CD4-positive, alpha-beta T cell (primary cell): Measurements from ENCODE around the gene TMEM52. TPM values are rescaled to one million over a fixed set of nuclear protein-coding genes. Genes with fewer than 3 reads are reported as not detected.
A peak's percentile ranks its signal among the peaks of the same experiment; 100 is the strongest.

Experiments used
- ATAC-seq: fragments of 200-7000 bp; cut with Tn5 transposase; one replicate; pipeline ENCODE4 v1.10.0; 2022; ENCODE audit warnings: mild to moderate bottlenecking; ENCODE audit not compliant: poor library complexity
- CTCF ChIA-PET: fragments of 350-600 bp; sonication (Branson Sonifier 250); formaldehyde crosslinking; loops from one replicate; lab custom pipeline; 2021; ENCODE audit warnings: antibody characterized with exemption, inconsistent platforms; lab: Charles Lee
- POLR2A ChIA-PET: fragments of 350-600 bp; sonication (Branson Sonifier 250); formaldehyde crosslinking; loops from one replicate; lab custom pipeline; 2021; ENCODE audit warnings: antibody characterized with exemption, inconsistent platforms; lab: Charles Lee
- DNase-seq, 14 experiments: peaks; one replicate each; pipeline ENCODE4 v3.0.0-alpha.2; 2013 to 2020; ENCODE audit warnings: mixed read lengths in 2 of 14
- H3K27ac ChIP-seq, 2 donors: one replicate each; pipeline versions ENCODE4 v1.5.1 to v1.7.0; 2013; ENCODE audit warnings: low read length in 2 of 2, low read depth in 1 of 2, mild to moderate bottlenecking in 1 of 2
- H3K27me3 ChIP-seq, 2 experiments: 1 replicate in 1 of 2; 2 replicates in 1 of 2; pipeline versions ENCODE4 v1.6.1 to v1.7.0; 2013; ENCODE audit warnings: low read length in 2 of 2, control low read depth in 1 of 2, mild to moderate bottlenecking in 1 of 2, moderate library complexity in 1 of 2; ENCODE audit not compliant: insufficient read depth in 2 of 2, control insufficient read depth in 1 of 2
- H3K36me3 ChIP-seq: one replicate; pipeline ENCODE4 v1.6.1; 2013; ENCODE audit warnings: low read length, control low read depth; ENCODE audit not compliant: insufficient read depth
- H3K4me1 ChIP-seq: one replicate; pipeline ENCODE4 v1.6.1; 2013; ENCODE audit warnings: low read length, control low read depth; ENCODE audit not compliant: insufficient read depth
- H3K4me3 ChIP-seq: one replicate; pipeline ENCODE4 v1.5.1; 2013; ENCODE audit warnings: mild to moderate bottlenecking, low read length, moderate library complexity
- H3K9me3 ChIP-seq, 2 experiments: 1 replicate in 1 of 2; 2 replicates in 1 of 2; pipeline versions ENCODE4 v1.6.1 to v1.7.0; 2013; ENCODE audit warnings: low read length in 2 of 2, mild to moderate bottlenecking in 2 of 2, control low read depth in 1 of 2, moderate library complexity in 1 of 2; ENCODE audit not compliant: control insufficient read depth in 1 of 2, insufficient read depth in 1 of 2
- H3K27ac Mint-ChIP-seq: one replicate; pipeline ENCODE4 v1.8.0; 2020; ENCODE audit warnings: mixed read lengths
- H3K27me3 Mint-ChIP-seq: one replicate; pipeline ENCODE4 v1.8.0; 2021; ENCODE audit warnings: mixed read lengths
- H3K36me3 Mint-ChIP-seq: one replicate; pipeline ENCODE4 v1.8.0; 2021; ENCODE audit warnings: low read depth, mixed read lengths
- H3K4me1 Mint-ChIP-seq: one replicate; pipeline ENCODE4 v1.8.0; 2021; ENCODE audit warnings: low read depth, mixed read lengths
- H3K4me3 Mint-ChIP-seq: one replicate; pipeline ENCODE4 v1.8.0; 2020; ENCODE audit warnings: mild to moderate bottlenecking, mixed read lengths
- H3K9me3 Mint-ChIP-seq: one replicate; pipeline ENCODE4 v1.8.0; 2020; ENCODE audit warnings: mixed read lengths
- CTCF ChIP-seq: fragments of 200-600 bp; IDR thresholded peaks from one replicate; pipeline ENCODE4 v1.8.0; 2022; ENCODE audit warnings: antibody characterized with exemption, mild to moderate bottlenecking
- intact Hi-C, 2 experiments: fragments of 100-400 bp; cut with DNase I in 1 of 2; cut with micrococcal nuclease in 1 of 2; formaldehyde crosslinking; loops; one replicate each; pipeline versions ENCODE4 v1.15.1 to v1.9.0; 2023 to 2025; cut with DNase I, micrococcal nuclease
- total RNA-seq, 174 experiments: library from RNA in 2 of 174; stranded (reverse) in 2 of 174; gene quantifications; one replicate each; pipeline ENCODE4 v1.2.3 and lab custom pipeline; 2021 to 2026

TMEM52 gene
- total RNA-seq, 2 experiments from 2014 or later, result 0.49 to 1.9 TPM

GRCh38 chr1:1919304-1920056, 401 bp upstream of the TMEM52 start:
- no peak for TF ChIP-seq CTCF
- intact Hi-C loops, result loop anchor here (1.0 to 5.0 kb wide), 2 partner anchors 10 to 213 kb away; no protein-coding TSS in a partner anchor
- ATAC-seq (peak; percentile 89), DNase-seq (peak; percentile 99 to 100 (median 100))
- Mint-ChIP-seq H3K9me3 (no peaks in the 10 kb centered on the region), H3K36me3 (no peaks in the 10 kb centered on the region), H3K27ac (peak overlapping the region; percentile 81), H3K4me3 (peak overlapping the region; percentile 72), H3K27me3 (no peaks in the 10 kb centered on the region), H3K4me1 (peaks cover 4% of the 10 kb centered on the region)
- ChIA-PET POLR2A (interaction anchor here (0.8 kb wide), 1 partner anchor 10 kb away, joined by 5 read pairs; no protein-coding TSS in a partner anchor), CTCF (interaction anchor here (3.1 kb wide), 1 partner anchor 10 kb away, joined by 13 read pairs; no protein-coding TSS in a partner anchor)
- H3K4me3 ChIP-seq, result peak overlapping the region; percentile 50
- peaks cover 26% of the 10 kb centered on the region for H3K4me1 ChIP-seq
- no peaks in the 10 kb centered on the region for H3K36me3 ChIP-seq
- H3K27ac ChIP-seq, result peak overlapping the region; percentile 41 to 52
- H3K9me3 ChIP-seq, result no peaks in the 10 kb centered on the region
- H3K27me3 ChIP-seq, result no peaks in the 10 kb centered on the region

GRCh38 chr1:1917995-1918900, 831 bp downstream of the TMEM52 start:
- H3K27me3 ChIP-seq, result no peaks in the 10 kb centered on the region
- Mint-ChIP-seq H3K27me3 (no peaks in the 10 kb centered on the region), H3K9me3 (no peaks in the 10 kb centered on the region), H3K36me3 (no peaks in the 10 kb centered on the region), H3K27ac (no peak overlapping the region), H3K4me1 (peaks cover 4% of the 10 kb centered on the region), H3K4me3 (peak overlapping the region; percentile 51)
- CTCF ChIA-PET, result interaction anchor here (1.3 to 3.1 kb wide), 2 partner anchors 9 kb away, joined by 5 to 13 read pairs; no protein-coding TSS in a partner anchor
- POLR2A ChIA-PET, result interaction anchor here (1.7 kb wide), 1 partner anchor 9 kb away, joined by 6 read pairs; no protein-coding TSS in a partner anchor
- peak overlapping the region; percentile 50 for H3K4me3 ChIP-seq
- no peaks in the 10 kb centered on the region for H3K36me3 ChIP-seq
- no peak for TF ChIP-seq CTCF
- intact Hi-C loops, result loop anchor here in 1 of 2 experiments (5.0 kb wide), 1 partner anchor 214 kb away; no protein-coding TSS in a partner anchor
- H3K9me3 ChIP-seq, result no peaks in the 10 kb centered on the region
- peaks cover 26% of the 10 kb centered on the region for H3K4me1 ChIP-seq
- DNase-seq, result peak in 1 of 14 experiments; percentile 51
- ATAC-seq, result no peak
- no peak overlapping the region for H3K27ac ChIP-seq

GRCh38 chr1:1917304-1917976, 1.6 kb downstream of the TMEM52 start:
- ATAC-seq, result no peak
- peaks cover 26% of the 10 kb centered on the region for H3K4me1 ChIP-seq
- no peaks in the 10 kb centered on the region for H3K27me3 ChIP-seq
- Mint-ChIP-seq H3K36me3 (no peaks in the 10 kb centered on the region), H3K4me3 (peak overlapping the region; percentile 51), H3K27ac (no peak overlapping the region), H3K27me3 (no peaks in the 10 kb centered on the region), H3K9me3 (no peaks in the 10 kb centered on the region), H3K4me1 (peaks cover 4% of the 10 kb centered on the region)
- DNase-seq, result peak in 1 of 14 experiments; percentile 38
- TF ChIP-seq CTCF, result no peak
- H3K4me3 ChIP-seq, result no peak overlapping the region
- no peak overlapping the region for H3K27ac ChIP-seq
- H3K9me3 ChIP-seq, result no peaks in the 10 kb centered on the region
- CTCF ChIA-PET, result interaction anchor here (1.3 kb wide), 1 partner anchor 8 kb away, joined by 5 read pairs; no protein-coding TSS in a partner anchor
- POLR2A ChIA-PET, result interaction anchor here (1.7 kb wide), 1 partner anchor 8 kb away, joined by 6 read pairs; no protein-coding TSS in a partner anchor
- intact Hi-C loops, result loop anchor here in 1 of 2 experiments (5.0 kb wide), 1 partner anchor 215 kb away; no protein-coding TSS in a partner anchor
- H3K36me3 ChIP-seq, result no peaks in the 10 kb centered on the region
